PC-3 (cell line): ENCODE data around the gene DAPK1. TPM values are rescaled to one million over a fixed set of nuclear protein-coding genes. Genes with fewer than 3 reads are reported as not detected.

Experiments
- ATAC-seq: fragments of 200-7000 bp; cut with Tn5 transposase; 2 replicates; pipeline ENCODE4 v1.9.1; 2020; ENCODE audit warnings: mild to moderate bottlenecking, moderate library complexity
- BruUV-seq: library from RNA; stranded (reverse); fragments of 400-500 nt; replicated peaks from 2 replicates; lab custom pipeline; 2021; lab: Mats Ljungman, UMichigan
- CTCF ChIA-PET: fragments of 300-600 bp; sonication (Branson Sonifier 250); formaldehyde crosslinking; loops from one replicate; lab custom pipeline; 2022; ENCODE audit warnings: antibody characterized with exemption; lab: Charles Lee
- POLR2A ChIA-PET: fragments of 300-600 bp; sonication (Branson Sonifier 250); formaldehyde crosslinking; loops from one replicate; lab custom pipeline; 2022; ENCODE audit warnings: antibody characterized with exemption; ENCODE audit not compliant: unreplicated experiment; lab: Charles Lee
- DNase-seq: peaks from one replicate; pipeline ENCODE4 v3.0.0-alpha.2; 2015
- H2AFZ ChIP-seq: fragments of 300-600 bp; sonication (generic); 2 replicates; pipeline ENCODE4 v1.6.0; 2016; ENCODE audit warnings: antibody characterized with exemption, low read length
- H3F3A ChIP-seq: fragments of 300-600 bp; sonication (generic); one replicate; pipeline ENCODE4 v1.6.0; 2017; ENCODE audit warnings: antibody characterized with exemption, low read length, control low read depth, mild to moderate bottlenecking; ENCODE audit not compliant: unreplicated experiment
- H3K27ac ChIP-seq: fragments of 300-600 bp; sonication (generic); 2 replicates; pipeline ENCODE4 v1.5.1; 2016; ENCODE audit warnings: mild to moderate bottlenecking, low read length
- H3K27me3 ChIP-seq: fragments of 300-600 bp; sonication (generic); 2 replicates; pipeline ENCODE4 v1.6.1; 2016; ENCODE audit warnings: low read length, mixed read lengths
- H3K36me3 ChIP-seq: fragments of 300-600 bp; sonication (generic); 2 replicates; pipeline ENCODE4 v1.6.1; 2016; ENCODE audit warnings: low read depth, mixed run types, low read length, mixed read lengths
- H3K4me1 ChIP-seq: fragments of 300-600 bp; sonication (generic); 2 replicates; pipeline ENCODE4 v1.5.1; 2016; ENCODE audit warnings: low read length; ENCODE audit not compliant: insufficient read depth
- H3K4me2 ChIP-seq: fragments of 300-600 bp; sonication (generic); 2 replicates; pipeline ENCODE4 v1.6.0; 2016; ENCODE audit warnings: low read length
- H3K4me3 ChIP-seq: fragments of 300-600 bp; sonication (generic); 2 replicates; pipeline ENCODE4 v1.5.1; 2016; ENCODE audit warnings: mild to moderate bottlenecking, low read length, mixed read lengths
- H3K79me2 ChIP-seq: fragments of 300-600 bp; sonication (generic); 2 replicates; pipeline ENCODE4 v1.6.1; 2017; ENCODE audit warnings: low read length, mixed read lengths
- H3K9ac ChIP-seq: fragments of 300-600 bp; sonication (generic); 2 replicates; pipeline ENCODE4 v1.6.0; 2016; ENCODE audit warnings: mild to moderate bottlenecking, low read length
- H3K9me2 ChIP-seq: fragments of 300-600 bp; sonication (generic); replicated peaks from 2 replicates; pipeline ENCODE4 v1.6.1; 2016; ENCODE audit warnings: mixed run types, low read length, mixed read lengths
- H3K9me3 ChIP-seq: fragments of 300-600 bp; sonication (generic); 2 replicates; pipeline ENCODE4 v1.6.1; 2016; ENCODE audit warnings: low read length, mixed read lengths
- H4K20me1 ChIP-seq: fragments of 300-600 bp; sonication (generic); 2 replicates; pipeline ENCODE4 v1.6.1; 2016; ENCODE audit warnings: low read length, mixed read lengths
- EZH2 ChIP-seq: fragments of 300-600 bp; sonication (generic); IDR thresholded peaks from one replicate; pipeline ENCODE4 v1.6.1; 2017; ENCODE audit warnings: antibody characterized with exemption, mild to moderate bottlenecking, low read length; ENCODE audit not compliant: unreplicated experiment
- EZH2phosphoT487 ChIP-seq: fragments of 300-600 bp; sonication (generic); IDR thresholded peaks from 2 replicates; pipeline ENCODE4 v1.6.1; 2018; ENCODE audit warnings: mild to moderate bottlenecking, antibody characterized with exemption, low read length, borderline replicate concordance
- intact Hi-C: fragments of 100-400 bp; cut with micrococcal nuclease; formaldehyde crosslinking; loops from 2 replicates; pipeline ENCODE4 v1.9.0; 2023
- total RNA-seq: library from RNA; depleted of rRNA; stranded (reverse); fragments of >200 nt; gene quantifications from 2 replicates; pipeline ENCODE4 v1.2.3, GENCODE V29; 2014
- TF ChIP-seq, protein P1 (sequence below): fragments of 300-600 bp; sonication (generic); conservative IDR thresholded peaks from 2 replicates; pipeline ENCODE4 v1.5.1; 2017; ENCODE audit warnings: antibody characterized with exemption, low read depth, mild to moderate bottlenecking, low read length

DAPK1 gene
- total RNA-seq, 1 experiment from 2014 or later: not detected

DNA sequence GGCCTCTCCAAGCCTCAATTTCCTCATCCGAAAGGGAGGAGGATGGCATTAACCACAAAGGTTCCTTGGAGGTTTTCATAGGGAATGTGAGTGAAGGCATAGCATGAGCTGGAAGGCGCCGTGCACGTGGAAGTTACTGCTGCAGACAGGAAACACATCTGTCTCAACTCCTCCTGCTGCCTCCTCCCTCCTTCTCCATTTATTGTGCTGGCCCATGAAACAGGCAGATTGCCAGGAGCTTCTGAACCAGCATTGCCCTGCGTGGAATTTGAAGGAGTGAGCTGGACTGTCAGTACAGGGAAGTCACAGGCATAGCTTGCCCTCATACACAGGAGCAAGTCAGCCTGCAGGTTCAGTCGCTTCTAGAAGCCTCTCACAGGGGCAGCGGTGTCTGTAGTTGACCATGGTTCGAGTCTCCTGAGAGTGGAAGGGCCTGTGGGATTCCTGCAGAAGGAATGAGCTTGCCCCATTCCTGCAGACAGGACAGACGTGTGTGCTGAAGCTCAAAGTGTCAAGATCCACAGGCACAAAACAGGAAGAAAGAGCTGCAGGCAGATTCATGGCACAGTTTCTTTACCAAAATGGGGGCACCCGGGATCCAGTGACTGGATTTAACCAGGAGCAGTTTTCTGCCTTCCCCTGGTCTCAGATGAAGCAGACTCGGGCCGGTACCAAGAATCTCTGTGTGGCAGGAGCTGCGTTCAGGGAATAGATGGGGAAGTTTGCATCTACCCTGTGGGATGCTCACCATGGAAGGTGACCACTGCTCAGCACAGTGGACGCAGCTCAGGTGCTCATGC lies 179.5 kb downstream of the DAPK1 start:
- H3F3A ChIP-seq: no peaks in the 10 kb centered on the region
- no peak for TF ChIP-seq EZH2phosphoT487
- TF ChIP-seq EZH2: no peak
- TF ChIP-seq, protein P1, sequence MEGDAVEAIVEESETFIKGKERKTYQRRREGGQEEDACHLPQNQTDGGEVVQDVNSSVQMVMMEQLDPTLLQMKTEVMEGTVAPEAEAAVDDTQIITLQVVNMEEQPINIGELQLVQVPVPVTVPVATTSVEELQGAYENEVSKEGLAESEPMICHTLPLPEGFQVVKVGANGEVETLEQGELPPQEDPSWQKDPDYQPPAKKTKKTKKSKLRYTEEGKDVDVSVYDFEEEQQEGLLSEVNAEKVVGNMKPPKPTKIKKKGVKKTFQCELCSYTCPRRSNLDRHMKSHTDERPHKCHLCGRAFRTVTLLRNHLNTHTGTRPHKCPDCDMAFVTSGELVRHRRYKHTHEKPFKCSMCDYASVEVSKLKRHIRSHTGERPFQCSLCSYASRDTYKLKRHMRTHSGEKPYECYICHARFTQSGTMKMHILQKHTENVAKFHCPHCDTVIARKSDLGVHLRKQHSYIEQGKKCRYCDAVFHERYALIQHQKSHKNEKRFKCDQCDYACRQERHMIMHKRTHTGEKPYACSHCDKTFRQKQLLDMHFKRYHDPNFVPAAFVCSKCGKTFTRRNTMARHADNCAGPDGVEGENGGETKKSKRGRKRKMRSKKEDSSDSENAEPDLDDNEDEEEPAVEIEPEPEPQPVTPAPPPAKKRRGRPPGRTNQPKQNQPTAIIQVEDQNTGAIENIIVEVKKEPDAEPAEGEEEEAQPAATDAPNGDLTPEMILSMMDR: no peak
- H3K27me3 ChIP-seq: peaks cover 9% of the 10 kb centered on the region; the same call in 1 of the 2 replicates
- no peak overlapping the region for H3K4me2 ChIP-seq
- H3K36me3 ChIP-seq: no peaks in the 10 kb centered on the region
- no peak for ATAC-seq
- no peak overlapping the region for H3K27ac ChIP-seq
- no peaks in the 10 kb centered on the region for H3K4me1 ChIP-seq
- no peaks in the 10 kb centered on the region for H3K79me2 ChIP-seq
- no peaks in the 10 kb centered on the region for H4K20me1 ChIP-seq
- no peak overlapping the region for H3K9ac ChIP-seq
- no peak for DNase-seq
- no peak overlapping the region for H3K4me3 ChIP-seq
- CTCF ChIA-PET: no interaction called here
- POLR2A ChIA-PET: no interaction called here
- intact Hi-C loops: no loop called here
- no peaks in the 10 kb centered on the region for H3K9me2 ChIP-seq
- H3K9me3 ChIP-seq: no peaks in the 10 kb centered on the region
- H2AFZ ChIP-seq: no peak overlapping the region
- no TSS peak for BruUV-seq

DNA sequence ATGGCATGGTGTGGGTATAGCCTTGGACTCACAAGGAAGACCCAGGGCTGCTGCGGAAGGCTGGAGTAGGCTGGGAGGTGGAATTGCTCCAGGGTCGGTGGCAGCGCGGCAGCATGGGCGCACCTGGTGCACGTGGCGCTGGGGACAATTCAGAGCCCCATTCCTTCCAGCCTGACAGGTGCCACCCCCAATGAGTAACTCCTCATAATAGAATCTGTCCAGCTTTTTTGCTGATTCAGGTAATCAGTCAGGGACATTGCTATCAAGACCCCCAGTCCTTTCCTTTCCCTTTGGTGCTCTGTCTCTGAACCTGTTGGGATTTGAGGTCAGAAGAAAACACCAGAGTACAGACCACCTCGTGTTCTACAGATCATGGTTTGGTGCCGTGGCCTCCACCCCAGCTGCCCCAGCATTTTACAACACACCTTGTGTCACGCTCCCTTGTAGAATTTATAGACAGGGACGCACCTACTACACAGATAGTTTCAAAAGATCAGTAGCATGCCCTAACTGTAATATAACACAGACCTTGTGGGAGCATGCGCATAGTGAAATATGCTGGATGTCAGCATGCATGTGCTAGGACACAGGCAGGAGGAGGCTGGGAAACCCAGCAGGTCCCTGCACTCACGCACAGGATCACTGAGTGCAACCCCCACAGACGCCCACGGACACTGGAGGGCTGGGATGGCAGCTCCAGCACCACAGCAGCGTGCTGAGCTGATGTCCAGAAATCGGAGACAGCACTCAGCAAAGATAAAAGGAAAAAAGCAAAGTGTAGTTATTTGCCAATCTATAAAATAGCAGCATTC lies 180.3 kb downstream of the DAPK1 start:
- Histone ChIP-seq H2AFZ (no peak overlapping the region), H3K79me2 (no peaks in the 10 kb centered on the region), H3F3A (no peaks in the 10 kb centered on the region), H3K9me3 (no peaks in the 10 kb centered on the region), H3K9me2 (no peaks in the 10 kb centered on the region), H3K9ac (no peak overlapping the region), H3K4me3 (no peak overlapping the region), H3K36me3 (no peaks in the 10 kb centered on the region), H3K4me1 (no peaks in the 10 kb centered on the region), H3K4me2 (no peak overlapping the region), H3K27ac (no peak overlapping the region), H4K20me1 (no peaks in the 10 kb centered on the region), H3K27me3 (peaks cover 8% of the 10 kb centered on the region; the same call in 1 of the 2 replicates)
- ATAC-seq: no peak
- intact Hi-C loops: loop anchor here (1.0 kb wide), 1 partner anchor 134 kb away; no protein-coding TSS in a partner anchor
- DNase-seq: no peak
- CTCF ChIA-PET: no interaction called here
- POLR2A ChIA-PET: no interaction called here
- no peak for TF ChIP-seq EZH2
- no peak for TF ChIP-seq EZH2phosphoT487
- TF ChIP-seq, protein P1: no peak
- no TSS peak for BruUV-seq
